Mucosa of descending colon (tissue), 3 donors: Measurements from ENCODE around the gene TMEM178B. TPM values are rescaled to one million over a fixed set of nuclear protein-coding genes. Genes with fewer than 3 reads are reported as not detected.
"Not testable (repeated sequence)": the region's sequence is repeated elsewhere in the genome, so short reads cannot be mapped to it uniquely, and the experiment has no call there.

Experiments used
- ATAC-seq: fragments of 200-7000 bp; cut with Tn5 transposase; one replicate; pipeline ENCODE4 v1.9.1; 2020; ENCODE audit warnings: mild to moderate bottlenecking, moderate library complexity
- DNase-seq, 3 donors: peaks; one replicate each; pipeline ENCODE4 v3.0.0-alpha.2; 2020
- H3K36me3 ChIP-seq: fragments of 200-600 bp; one replicate; pipeline ENCODE4 v1.8.0; 2021; ENCODE audit warnings: low read depth, mild to moderate bottlenecking
- H3K4me1 ChIP-seq: fragments of 200-600 bp; one replicate; pipeline ENCODE4 v1.8.0; 2021; ENCODE audit warnings: low read depth, mild to moderate bottlenecking
- H3K4me3 ChIP-seq: fragments of 200-600 bp; one replicate; pipeline ENCODE4 v1.8.0; 2021; ENCODE audit warnings: mild to moderate bottlenecking
- H3K9me3 ChIP-seq: fragments of 200-600 bp; one replicate; pipeline ENCODE4 v1.8.0; 2021; ENCODE audit warnings: mild to moderate bottlenecking
- CTCF ChIP-seq: fragments of 200-600 bp; IDR thresholded peaks from one replicate; pipeline ENCODE4 v1.8.0; 2022; ENCODE audit warnings: antibody characterized with exemption, mild to moderate bottlenecking
- intact Hi-C, 2 donors: fragments of 100-400 bp; cut with DNase I in 1 of 2; cut with micrococcal nuclease in 1 of 2; formaldehyde crosslinking; loops; one replicate each; pipeline versions ENCODE4 v1.11.0 to v1.11.1; 2022; cut with DNase I, micrococcal nuclease
- total RNA-seq, 3 donors: library from RNA; stranded (reverse); fragmentation: NEBNext Ultra II Directional in 2 of 3; extraction: Animal tissue kit (Norgen Biotek cat#: 25700) in 2 of 3; gene quantifications; one replicate each; pipeline versions ENCODE4 v1.2.1 to v1.2.4, GENCODE V29; 2021 to 2023
- donor health status: DM: no; HTN: no; CAD: no; lungs with moderate emphysema.
- donor health status: DM: no; HTN: no; CAD: no.
- donor health status: DM: no; HTN: yes; CAD: no.

TMEM178B gene
- total RNA-seq, 3 donors from 2014 or later, result 0.22 to 2.0 (median 0.32) TPM

- no peak for DNase-seq
- Histone ChIP-seq H3K4me1 (no peaks in the 10 kb centered on the region), H3K9me3 (no peaks in the 10 kb centered on the region), H3K36me3 (no peaks in the 10 kb centered on the region), H3K4me3 (no peak overlapping the region)
- no peak for ATAC-seq
- intact Hi-C loops, result no loop called here
- TF ChIP-seq CTCF, result no peak
Observed at GRCh38 chr7:141193066-141193465, 119.2 kb downstream of the TMEM178B start.

DNA sequence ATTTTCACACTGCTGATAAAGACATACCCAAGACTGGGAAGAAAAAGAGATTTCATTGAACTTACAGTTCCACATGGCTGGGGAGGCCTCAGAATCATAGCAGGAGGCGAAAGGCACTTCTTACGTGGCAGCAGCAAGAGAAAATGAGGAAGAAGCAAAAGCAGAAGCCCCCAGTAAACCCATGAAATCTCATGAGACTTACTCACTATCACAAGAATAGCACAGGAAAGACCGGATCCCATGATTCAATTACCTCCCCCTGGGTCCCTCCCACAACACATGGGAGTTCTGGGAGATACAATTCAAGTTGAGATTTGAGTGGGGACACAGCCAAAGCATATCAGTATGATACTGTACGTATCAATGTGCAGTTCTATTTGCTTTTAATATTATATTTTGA is 121.9 kb downstream of the TMEM178B start:
- DNase-seq, H3K4me1 ChIP-seq, ATAC-seq, H3K36me3 ChIP-seq, H3K4me3 ChIP-seq, H3K9me3 ChIP-seq, intact Hi-C loops: not testable (repeated sequence)

GRCh38 chr7:141198194-141198958 is 124.5 kb downstream of the TMEM178B start:
- no peak overlapping the region for H3K4me3 ChIP-seq
- ATAC-seq (no peak), DNase-seq (no peak)
- H3K4me1 ChIP-seq, result no peaks in the 10 kb centered on the region
- intact Hi-C loops, result no loop called here
- no peak for TF ChIP-seq CTCF
- no peaks in the 10 kb centered on the region for H3K9me3 ChIP-seq
- H3K36me3 ChIP-seq, result no peaks in the 10 kb centered on the region

DNA sequence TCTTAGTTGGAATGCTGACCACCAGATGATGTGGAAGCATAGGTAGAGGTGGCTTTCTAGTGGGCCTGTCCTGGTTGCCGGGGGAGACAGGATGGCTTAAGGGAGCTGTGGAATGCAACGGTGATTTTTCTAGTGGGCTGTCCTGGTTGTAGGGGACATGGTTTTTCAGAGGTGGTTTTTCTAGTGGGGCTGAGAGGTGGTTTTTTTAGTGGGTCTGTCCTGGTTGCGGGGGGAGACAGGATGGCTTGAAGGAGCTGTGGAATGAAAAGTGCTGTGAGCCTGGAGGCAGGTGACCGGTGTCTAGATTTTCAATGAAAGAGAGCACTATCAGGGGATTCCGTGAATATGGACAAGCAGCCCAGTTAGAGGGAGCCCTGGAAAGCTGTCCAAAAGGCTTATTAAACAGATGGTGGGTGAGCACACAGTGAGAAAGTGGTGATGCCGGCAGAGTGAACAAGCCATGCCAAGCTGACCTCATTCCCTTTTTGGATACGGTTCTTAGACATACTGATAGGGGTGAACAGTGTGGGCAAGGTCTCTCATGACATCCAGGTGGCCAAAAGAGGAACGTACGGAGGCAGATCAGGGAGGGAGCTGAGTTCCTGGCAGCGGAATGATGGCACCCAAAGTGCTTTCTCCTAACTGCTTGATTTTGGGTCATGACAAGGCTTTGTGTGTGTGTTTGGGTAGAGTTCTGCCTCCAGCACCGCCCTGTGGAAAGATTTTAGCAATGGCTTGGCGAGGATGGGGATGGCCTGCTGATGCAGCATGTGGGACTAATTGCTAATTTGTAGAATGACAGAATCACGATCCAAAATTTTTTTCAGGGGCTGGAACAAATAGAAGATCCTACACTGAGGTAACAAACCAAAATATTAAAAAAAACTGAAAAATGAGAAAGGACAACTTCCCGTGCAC is 126.6 kb downstream of the TMEM178B start:
- H3K4me3 ChIP-seq, result no peak overlapping the region
- DNase-seq (no peak), ATAC-seq (no peak)
- no peaks in the 10 kb centered on the region for H3K4me1 ChIP-seq
- no peaks in the 10 kb centered on the region for H3K9me3 ChIP-seq
- intact Hi-C loops, result no loop called here
- no peak for TF ChIP-seq CTCF
- H3K36me3 ChIP-seq, result no peaks in the 10 kb centered on the region

DNA sequence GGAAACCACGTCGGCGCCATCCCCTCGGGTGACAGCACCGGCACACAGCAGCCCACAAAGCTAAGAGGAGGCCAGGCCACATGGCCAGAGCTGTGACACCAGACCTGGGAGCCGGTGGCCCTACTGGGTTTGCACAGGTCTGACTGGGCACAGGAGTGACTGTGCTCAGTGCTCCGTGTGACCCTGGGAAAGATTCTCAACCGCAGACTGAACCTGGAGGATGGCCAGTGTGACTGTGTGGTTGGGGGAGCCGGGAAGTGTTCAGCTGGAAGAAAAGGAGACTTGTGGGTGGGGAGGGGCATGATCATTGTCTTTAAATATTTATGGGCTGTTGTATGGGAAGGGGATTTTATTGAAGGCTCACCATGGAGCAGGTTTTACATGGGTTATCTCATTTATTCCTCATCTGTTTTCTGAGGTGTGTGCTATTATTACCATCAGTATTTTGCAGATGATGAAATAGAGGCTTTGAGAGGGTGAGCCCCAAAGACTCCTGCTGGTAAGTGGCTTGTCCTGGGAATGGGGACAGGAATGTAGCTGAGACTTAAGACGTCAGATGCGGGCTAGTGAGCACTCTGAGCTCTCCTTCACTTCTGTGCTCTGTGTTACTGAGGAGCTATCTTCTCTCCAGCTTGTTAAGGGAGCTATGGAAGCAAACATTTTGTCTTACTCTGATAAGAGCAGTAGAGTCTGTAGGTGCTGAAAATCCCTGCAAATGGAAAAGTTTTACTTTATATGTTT is 127.5 kb downstream of the TMEM178B start:
- intact Hi-C loops, result no loop called here
- no peak for DNase-seq
- no peak for TF ChIP-seq CTCF
- Histone ChIP-seq H3K9me3 (no peaks in the 10 kb centered on the region), H3K4me1 (no peaks in the 10 kb centered on the region), H3K4me3 (no peak overlapping the region), H3K36me3 (no peaks in the 10 kb centered on the region)
- no peak for ATAC-seq
